HUDEP-2 (cell line): ENCODE results near the gene KCNE1.

Experiments
- DNase-seq, 76 experiments: peaks; one replicate each; lab custom pipeline; 2025; ENCODE audit not compliant: unreplicated experiment in 76 of 76; lab: John Stamatoyannopoulos, UW

KCNE1 gene

GRCh38 chr21:34536820-34537219, 24.8 kb upstream of the KCNE1 start:
- DNase-seq, result peak in 1 of 76 experiments; percentile 3

- no peak for DNase-seq
Measured at GRCh38 chr21:34536311-34536710, 24.3 kb upstream of the KCNE1 start.

- no peak for DNase-seq
Measured at GRCh38 chr21:34535886-34536285, 23.9 kb upstream of the KCNE1 start.

GRCh38 chr21:34534522-34534921, 22.5 kb upstream of the KCNE1 start:
- DNase-seq, result peak in 1 of 76 experiments; percentile 28

- DNase-seq, result no peak
Measured at GRCh38 chr21:34533938-34534337, 21.9 kb upstream of the KCNE1 start.

GRCh38 chr21:34531399-34531798, 19.4 kb upstream of the KCNE1 start:
- no peak for DNase-seq

- no peak for DNase-seq
Measured at GRCh38 chr21:34530261-34530660, 18.3 kb upstream of the KCNE1 start.

- DNase-seq, result no peak
Measured at GRCh38 chr21:34528131-34528561, 16.1 kb upstream of the KCNE1 start.

- DNase-seq, result peak in 4 of 76 experiments; percentile 14 to 28 (median 20)
Measured at GRCh38 chr21:34526618-34527290, 14.7 kb upstream of the KCNE1 start.

GRCh38 chr21:34526241-34526617, 14.2 kb upstream of the KCNE1 start:
- no peak for DNase-seq

GRCh38 chr21:34524646-34525601, 12.9 kb upstream of the KCNE1 start:
- no peak for DNase-seq

- DNase-seq, result no peak
Measured at GRCh38 chr21:34523019-34523555, 11.1 kb upstream of the KCNE1 start.

GRCh38 chr21:34522284-34522683, 10.3 kb upstream of the KCNE1 start:
- DNase-seq, result no peak

- DNase-seq, result no peak
Measured at GRCh38 chr21:34521561-34521960, 9.6 kb upstream of the KCNE1 start.

- no peak for DNase-seq
Measured at GRCh38 chr21:34520764-34521508, 8.9 kb upstream of the KCNE1 start.

- no peak for DNase-seq
Measured at GRCh38 chr21:34520281-34520680, 8.3 kb upstream of the KCNE1 start.

- no peak for DNase-seq
Measured at GRCh38 chr21:34519694-34520093, 7.7 kb upstream of the KCNE1 start.

- DNase-seq, result no peak
Measured at GRCh38 chr21:34519016-34519415, 7.0 kb upstream of the KCNE1 start.

GRCh38 chr21:34518301-34518700, 6.3 kb upstream of the KCNE1 start:
- no peak for DNase-seq

- peak in 14 of 76 experiments; percentile 9 to 32 (median 14) for DNase-seq
Measured at GRCh38 chr21:34517491-34518245, 5.7 kb upstream of the KCNE1 start.
